ENCODE results near the gene RABGEF1. TPM values are rescaled to one million over a fixed set of nuclear protein-coding genes. Genes with fewer than 3 reads are reported as not detected.
"Not testable (repeated sequence)": the region's sequence is repeated elsewhere in the genome, so short reads cannot be mapped to it uniquely, and the experiment has no call there.

The RABGEF1 gene
- total RNA-seq, 1 experiment from 2014 or later: 27.3 TPM

- no peak for TF ChIP-seq SIN3A (IDR thresholded peaks at IDR 0.05; ENCODE audit: borderline replicate concordance, insufficient read depth, low read depth, low read length)
- DNase-seq (ENCODE audit: low read depth, low spot score) (no peak), ATAC-seq (peak; percentile 8; the same call in 1 of the 2 replicates)
- POLR2A ChIA-PET: no interaction called here
- no peaks in the 10 kb centered on the region for H3K9me3 ChIP-seq (ENCODE audit: control insufficient read depth, insufficient read depth, low read depth, low read length)
- H3K36me3 ChIP-seq (ENCODE audit: control insufficient read depth, insufficient read depth, low read length): no peaks in the 10 kb centered on the region
- intact Hi-C loops (cut with micrococcal nuclease; ENCODE audit: unreplicated experiment): no loop called here
- H3K27ac ChIP-seq (ENCODE audit: low read length): no peak overlapping the region
- H3K4me1 ChIP-seq (ENCODE audit: control insufficient read depth, insufficient read depth, low read length): no peaks in the 10 kb centered on the region
- BruUV-seq (replicated peaks): no TSS peak
- H3K4me3 ChIP-seq (ENCODE audit: low read depth in 2 of 2, low read length in 2 of 2): no peak overlapping the region
- H3K27me3 ChIP-seq (ENCODE audit: control insufficient read depth, insufficient read depth, low read length): no peaks in the 10 kb centered on the region
- in situ Hi-C loops (cut with HindIII; ENCODE audit: low pct_unique_long_range_greater_than_20kb, low sequenced_read_pairs): no loop called here
- CTCF ChIA-PET: interaction anchor here (0.7 kb wide), 1 partner anchor 20 kb away, joined by 5 read pairs; no protein-coding TSS in a partner anchor
These were observed 39.9 kb upstream of the RABGEF1 start for GRCh38 chr7:66700633-66701131.

DNA sequence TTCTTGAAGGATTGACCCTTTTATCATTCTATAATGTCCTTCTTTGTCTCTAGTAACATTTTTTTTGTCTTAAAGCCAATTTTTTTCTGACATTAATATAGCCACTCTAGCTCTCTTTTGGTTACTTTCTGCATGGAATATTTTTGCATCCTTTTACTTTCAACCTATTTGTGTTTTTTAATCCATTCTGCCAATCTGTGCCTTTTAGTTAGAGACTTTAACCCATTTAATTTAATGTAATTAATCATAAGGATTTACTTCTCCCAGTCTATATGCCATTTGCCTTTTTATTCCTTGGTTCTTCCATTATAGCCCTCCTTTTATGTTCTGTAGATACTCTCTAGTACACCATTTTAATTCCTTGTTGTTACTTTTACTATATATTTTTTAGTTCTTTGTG, 32.7 kb upstream of the RABGEF1 start:
- no peak overlapping the region for H3K27ac ChIP-seq (ENCODE audit: low read length)
- ChIA-PET CTCF (no interaction called here), POLR2A (no interaction called here)
- BruUV-seq (replicated peaks): TSS peak; percentile 37
- no peak overlapping the region for H3K4me3 ChIP-seq (ENCODE audit: low read depth in 2 of 2, low read length in 2 of 2)
- intact Hi-C loops (cut with micrococcal nuclease; ENCODE audit: unreplicated experiment) (no loop called here), in situ Hi-C loops (cut with HindIII; ENCODE audit: low pct_unique_long_range_greater_than_20kb, low sequenced_read_pairs) (no loop called here)
- no peaks in the 10 kb centered on the region for H3K36me3 ChIP-seq (ENCODE audit: control insufficient read depth, insufficient read depth, low read length)
- DNase-seq (ENCODE audit: low read depth, low spot score): no peak
- no peak for ATAC-seq
- no peak for TF ChIP-seq SIN3A (IDR thresholded peaks at IDR 0.05; ENCODE audit: borderline replicate concordance, insufficient read depth, low read depth, low read length)
- TF ChIP-seq, protein P1, sequence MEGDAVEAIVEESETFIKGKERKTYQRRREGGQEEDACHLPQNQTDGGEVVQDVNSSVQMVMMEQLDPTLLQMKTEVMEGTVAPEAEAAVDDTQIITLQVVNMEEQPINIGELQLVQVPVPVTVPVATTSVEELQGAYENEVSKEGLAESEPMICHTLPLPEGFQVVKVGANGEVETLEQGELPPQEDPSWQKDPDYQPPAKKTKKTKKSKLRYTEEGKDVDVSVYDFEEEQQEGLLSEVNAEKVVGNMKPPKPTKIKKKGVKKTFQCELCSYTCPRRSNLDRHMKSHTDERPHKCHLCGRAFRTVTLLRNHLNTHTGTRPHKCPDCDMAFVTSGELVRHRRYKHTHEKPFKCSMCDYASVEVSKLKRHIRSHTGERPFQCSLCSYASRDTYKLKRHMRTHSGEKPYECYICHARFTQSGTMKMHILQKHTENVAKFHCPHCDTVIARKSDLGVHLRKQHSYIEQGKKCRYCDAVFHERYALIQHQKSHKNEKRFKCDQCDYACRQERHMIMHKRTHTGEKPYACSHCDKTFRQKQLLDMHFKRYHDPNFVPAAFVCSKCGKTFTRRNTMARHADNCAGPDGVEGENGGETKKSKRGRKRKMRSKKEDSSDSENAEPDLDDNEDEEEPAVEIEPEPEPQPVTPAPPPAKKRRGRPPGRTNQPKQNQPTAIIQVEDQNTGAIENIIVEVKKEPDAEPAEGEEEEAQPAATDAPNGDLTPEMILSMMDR (IDR thresholded peaks at IDR 0.05): no peak
- TF ChIP-seq POLR2AphosphoS5 (IDR thresholded peaks at IDR 0.05; ENCODE audit: low read depth, low read length): no peak
- TF ChIP-seq REST (IDR thresholded peaks at IDR 0.05; ENCODE audit: insufficient read depth in 1 of 2, low read depth in 2 of 2, low read length in 1 of 2): no peak
- no peak for TF ChIP-seq TCF7L2 (IDR thresholded peaks at IDR 0.05; ENCODE audit: low read depth, low read length)
- H3K4me1 ChIP-seq (ENCODE audit: control insufficient read depth, insufficient read depth, low read length): no peaks in the 10 kb centered on the region
- no peaks in the 10 kb centered on the region for H3K27me3 ChIP-seq (ENCODE audit: control insufficient read depth, insufficient read depth, low read length)
- H3K9me3 ChIP-seq (ENCODE audit: control insufficient read depth, insufficient read depth, low read depth, low read length): no peaks in the 10 kb centered on the region

GRCh38 chr7:66710752-66711151, 29.8 kb upstream of the RABGEF1 start:
- POLR2A ChIA-PET; ATAC-seq; H3K27me3 ChIP-seq (ENCODE audit: control insufficient read depth, insufficient read depth, low read length); H3K27ac ChIP-seq (ENCODE audit: low read length); H3K4me3 ChIP-seq (ENCODE audit: low read depth in 2 of 2, low read length in 2 of 2); DNase-seq (ENCODE audit: low read depth, low spot score); H3K4me1 ChIP-seq (ENCODE audit: control insufficient read depth, insufficient read depth, low read length); intact Hi-C loops (cut with micrococcal nuclease; ENCODE audit: unreplicated experiment); H3K36me3 ChIP-seq (ENCODE audit: control insufficient read depth, insufficient read depth, low read length); H3K9me3 ChIP-seq (ENCODE audit: control insufficient read depth, insufficient read depth, low read depth, low read length); in situ Hi-C loops (cut with HindIII; ENCODE audit: low pct_unique_long_range_greater_than_20kb, low sequenced_read_pairs): not testable (repeated sequence)
- BruUV-seq (replicated peaks): TSS peak; percentile 29
- CTCF ChIA-PET: interaction anchor here (0.7 kb wide), 1 partner anchor 38 kb away, joined by 3 read pairs; no protein-coding TSS in a partner anchor

Measured in Panc1 (cell line).